Measurements from ENCODE around the gene THSD7B.

The THSD7B gene

DNA sequence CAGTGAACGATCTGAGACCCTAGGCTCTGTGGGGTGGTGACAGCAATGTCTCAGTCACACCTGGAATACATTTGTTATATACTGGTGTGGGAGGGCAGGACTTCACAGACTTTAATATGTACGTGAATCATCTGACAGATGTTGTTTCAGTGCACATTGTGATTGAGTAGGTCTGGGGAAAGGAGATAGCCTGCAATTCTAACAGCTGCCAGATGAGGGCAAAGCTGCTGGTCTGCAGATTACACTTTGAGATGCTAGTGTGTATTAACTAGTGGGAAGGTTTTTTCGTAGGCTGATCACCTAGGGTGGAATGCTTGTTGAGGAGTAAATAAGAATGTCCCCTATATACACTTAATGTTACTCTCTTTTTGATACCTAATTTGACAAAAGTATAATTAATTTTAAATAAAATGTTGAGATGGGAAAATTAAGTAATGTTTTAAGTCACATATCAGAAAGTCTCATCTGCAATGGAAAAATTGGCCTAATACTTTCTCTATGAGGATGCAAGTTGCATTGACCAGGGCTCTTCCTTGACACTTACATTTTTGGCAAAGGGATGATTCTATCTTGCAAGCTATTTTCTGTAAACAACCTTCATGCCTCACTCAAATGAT lies 702.0 kb downstream of the THSD7B start:
- Mint-ChIP-seq H3K27me3 (no peaks in the 10 kb centered on the region), H3K4me1 (ENCODE audit: low read depth) (no peaks in the 10 kb centered on the region), H3K36me3 (no peaks in the 10 kb centered on the region), H3K9me3 (ENCODE audit: low read depth) (no peaks in the 10 kb centered on the region), H3K27ac (no peak overlapping the region), H3K4me3 (no peak overlapping the region)

DNA sequence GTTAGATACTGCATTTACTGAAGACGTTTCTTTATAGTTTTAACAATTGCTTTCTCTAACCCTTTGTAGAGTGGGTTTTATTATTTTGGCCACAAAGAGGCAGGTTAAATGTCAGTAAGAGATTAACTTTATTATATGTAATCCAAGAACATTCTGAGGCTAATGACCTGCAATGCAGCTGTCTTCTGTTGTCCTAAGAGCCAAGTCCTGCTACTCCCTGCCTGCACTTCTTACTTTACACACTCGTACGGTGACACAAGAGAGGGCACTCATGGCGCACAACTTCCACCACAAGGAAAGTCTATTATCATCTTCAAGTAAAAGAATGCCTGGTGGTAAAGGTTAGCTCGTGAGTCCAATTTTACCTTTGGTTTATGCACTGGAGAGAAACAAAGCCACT lies 727.9 kb downstream of the THSD7B start:
- Mint-ChIP-seq H3K36me3 (no peaks in the 10 kb centered on the region), H3K4me1 (ENCODE audit: low read depth) (no peaks in the 10 kb centered on the region), H3K27ac (no peak overlapping the region), H3K9me3 (ENCODE audit: low read depth) (no peaks in the 10 kb centered on the region), H3K27me3 (no peaks in the 10 kb centered on the region), H3K4me3 (no peak overlapping the region)

DNA sequence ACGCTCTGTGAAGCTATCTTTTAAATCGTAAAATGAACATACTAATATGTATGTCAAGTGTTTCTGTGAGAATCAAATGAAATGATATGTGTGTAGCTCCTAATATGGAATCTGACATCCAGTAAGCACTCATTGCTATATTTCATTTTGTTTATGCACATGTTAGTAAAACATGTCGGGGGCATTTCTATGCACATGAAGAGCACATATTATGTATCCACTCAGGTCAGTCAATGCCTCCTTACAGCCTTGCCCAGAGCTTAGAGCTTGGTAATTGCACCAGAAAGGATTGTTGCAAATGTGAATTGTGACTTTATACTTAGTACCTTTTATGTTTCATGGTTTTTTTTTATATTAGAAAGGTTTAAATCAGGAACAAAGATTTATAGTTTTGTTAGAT lies 735.3 kb downstream of the THSD7B start:
- Mint-ChIP-seq H3K9me3 (ENCODE audit: low read depth) (peaks cover 5% of the 10 kb centered on the region), H3K27me3 (peaks cover 2% of the 10 kb centered on the region)

DNA sequence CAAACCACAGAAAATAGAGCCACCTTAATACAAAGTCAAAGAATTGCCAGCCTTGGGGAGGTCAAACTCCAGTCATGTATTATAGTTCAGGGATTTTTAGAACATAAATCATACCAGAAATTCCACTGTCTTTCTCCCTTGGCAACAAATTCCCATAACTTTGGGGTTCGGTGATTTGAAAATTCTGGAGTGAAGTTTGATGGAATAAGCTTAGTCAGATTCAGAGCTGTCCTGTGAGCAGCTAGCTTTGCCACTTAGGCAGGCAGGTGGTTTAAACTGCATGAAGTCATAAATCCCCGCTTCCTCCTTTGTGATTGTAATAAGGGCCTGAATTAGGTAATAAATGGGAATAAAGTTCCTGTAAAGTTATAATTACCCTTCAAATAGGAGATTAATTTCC lies 741.9 kb downstream of the THSD7B start:
- Mint-ChIP-seq H3K4me1 (ENCODE audit: low read depth) (no peaks in the 10 kb centered on the region), H3K27me3 (peaks cover 2% of the 10 kb centered on the region), H3K27ac (no peak overlapping the region), H3K4me3 (no peak overlapping the region), H3K9me3 (ENCODE audit: low read depth) (peaks cover 5% of the 10 kb centered on the region), H3K36me3 (no peaks in the 10 kb centered on the region)

More for the DNA sequence above, 735.3 kb downstream of the THSD7B start:
- no peaks in the 10 kb centered on the region for H3K36me3 Mint-ChIP-seq
- no peak overlapping the region for H3K4me3 Mint-ChIP-seq
- H3K27ac Mint-ChIP-seq, result no peak overlapping the region
- no peaks in the 10 kb centered on the region for H3K4me1 Mint-ChIP-seq (ENCODE audit: low read depth)

DNA sequence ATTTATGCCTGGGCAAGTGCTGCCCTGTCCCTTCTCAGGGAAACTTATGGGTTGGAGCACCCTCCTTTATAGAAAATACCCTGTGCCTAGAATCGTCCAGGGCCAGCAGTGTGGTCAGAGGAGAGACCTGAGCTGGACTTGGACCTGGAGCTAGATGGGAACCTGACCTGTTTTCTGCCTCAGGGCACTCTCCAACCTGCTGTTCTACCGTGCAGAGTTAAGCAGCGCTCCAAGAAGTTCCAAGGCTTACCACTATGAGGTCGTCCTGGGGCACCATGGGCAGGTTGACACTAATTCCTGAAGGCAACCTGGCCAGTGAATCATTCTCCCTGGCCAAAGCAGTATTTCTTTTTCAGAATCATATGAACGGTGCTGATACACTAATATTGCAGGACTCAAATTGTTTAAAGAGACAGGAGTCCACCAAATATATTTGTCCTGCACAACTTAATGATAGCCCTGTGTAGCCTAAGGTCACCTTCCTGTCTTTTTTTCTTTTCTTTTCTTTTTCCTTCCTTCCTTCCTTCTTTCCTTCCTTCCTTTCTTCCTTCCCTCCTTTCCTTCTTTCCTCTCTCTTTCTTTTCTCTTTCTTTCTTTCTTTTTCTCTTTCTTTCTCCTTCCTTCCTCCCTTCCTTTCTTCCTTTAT lies 743.5 kb downstream of the THSD7B start:
- peaks cover 2% of the 10 kb centered on the region for H3K27me3 Mint-ChIP-seq
- H3K27ac Mint-ChIP-seq, result no peak overlapping the region
- no peaks in the 10 kb centered on the region for H3K4me1 Mint-ChIP-seq (ENCODE audit: low read depth)
- no peaks in the 10 kb centered on the region for H3K36me3 Mint-ChIP-seq
- H3K4me3 Mint-ChIP-seq, result no peak overlapping the region
- peaks cover 5% of the 10 kb centered on the region for H3K9me3 Mint-ChIP-seq (ENCODE audit: low read depth)

DNA sequence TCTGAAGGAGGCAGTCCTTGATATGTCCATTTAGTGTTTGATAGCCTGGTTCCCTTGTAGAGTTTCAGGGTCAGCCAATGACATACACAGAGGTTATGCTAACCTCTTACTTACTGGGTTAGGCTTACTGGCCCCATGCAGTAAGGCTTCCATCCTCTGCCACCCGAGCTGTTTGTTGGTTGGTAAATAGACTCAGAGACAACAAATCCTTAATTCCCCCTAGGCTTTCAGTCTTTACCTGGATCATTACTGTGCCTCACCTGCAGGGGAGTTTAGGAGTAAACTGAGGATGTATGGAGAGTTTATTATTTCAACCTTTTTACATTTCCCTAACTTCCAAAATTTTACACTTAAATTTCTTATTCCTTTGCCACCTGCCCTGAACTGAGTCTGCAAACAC lies 746.2 kb downstream of the THSD7B start:
- Mint-ChIP-seq H3K27ac (no peak overlapping the region), H3K4me3 (no peak overlapping the region), H3K9me3 (ENCODE audit: low read depth) (no peaks in the 10 kb centered on the region), H3K27me3 (no peaks in the 10 kb centered on the region), H3K36me3 (no peaks in the 10 kb centered on the region), H3K4me1 (ENCODE audit: low read depth) (no peaks in the 10 kb centered on the region)

DNA sequence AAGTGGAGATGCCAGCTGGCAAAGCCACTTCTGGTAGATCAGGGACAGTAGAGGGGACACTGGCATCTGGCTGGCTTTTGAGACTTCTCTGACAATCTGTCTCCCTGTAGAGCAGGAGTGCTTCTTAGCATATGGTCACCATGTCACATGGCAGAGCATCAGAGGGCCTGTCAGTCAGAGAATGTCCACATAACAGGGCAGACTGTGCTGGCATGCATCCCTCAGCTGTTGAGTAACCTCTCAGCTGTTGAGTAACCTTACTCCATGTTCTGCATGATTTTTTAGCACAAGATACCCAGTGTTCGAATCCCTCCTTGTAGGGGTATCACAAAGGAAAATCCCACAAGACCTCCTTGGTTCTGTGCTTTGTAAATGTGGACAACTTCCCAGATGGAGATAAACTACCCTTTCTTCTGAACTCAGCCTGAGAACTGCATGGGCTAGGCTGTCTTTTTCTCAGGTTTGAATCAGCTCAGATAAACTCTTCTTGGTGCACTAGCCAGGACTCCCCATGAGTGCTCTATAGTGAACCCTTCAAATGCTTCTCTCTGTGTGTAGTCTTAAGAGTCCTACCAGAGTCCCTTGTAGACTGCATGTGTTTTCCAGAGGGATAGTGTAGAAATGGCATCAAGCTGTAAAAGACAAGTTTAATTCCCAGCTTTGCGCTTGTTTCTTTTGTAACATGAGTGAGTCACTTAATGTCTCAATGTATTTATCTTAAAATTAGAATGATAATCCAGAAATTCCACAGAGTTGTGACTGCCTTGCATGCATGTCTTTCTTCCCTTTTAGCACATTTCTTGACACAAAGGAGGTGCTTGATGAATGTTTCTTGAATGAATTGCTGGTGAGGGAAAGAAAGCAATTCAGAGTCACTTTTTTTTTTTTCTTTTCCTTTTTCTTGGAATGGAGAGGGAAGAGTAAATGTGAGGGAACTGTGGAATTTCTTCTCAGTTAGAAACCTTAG lies 756.6 kb downstream of the THSD7B start:
- no peaks in the 10 kb centered on the region for H3K4me1 Mint-ChIP-seq (ENCODE audit: low read depth)
- H3K9me3 Mint-ChIP-seq (ENCODE audit: low read depth), result no peaks in the 10 kb centered on the region
- H3K27ac Mint-ChIP-seq, result no peak overlapping the region
- no peak overlapping the region for H3K4me3 Mint-ChIP-seq
- no peaks in the 10 kb centered on the region for H3K36me3 Mint-ChIP-seq
- H3K27me3 Mint-ChIP-seq, result no peaks in the 10 kb centered on the region

DNA sequence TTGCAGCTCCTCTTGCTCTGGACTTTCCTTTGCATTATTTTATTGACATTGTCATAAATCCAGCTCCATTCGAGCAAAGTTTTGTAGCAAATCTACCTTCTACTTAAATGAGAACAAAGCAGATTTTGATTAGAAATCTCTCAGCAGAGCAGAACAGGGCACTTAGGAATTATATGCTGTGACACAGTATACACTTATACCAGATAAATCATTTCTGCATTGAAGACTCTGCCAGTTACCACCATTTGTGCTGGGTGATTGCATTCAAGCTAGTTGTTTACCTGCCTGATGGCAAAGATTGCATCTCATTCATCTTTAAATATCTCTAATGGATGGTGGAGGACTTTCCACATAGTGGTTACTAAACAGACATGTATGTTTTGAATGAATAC lies 757.3 kb downstream of the THSD7B start:
- peaks cover 3% of the 10 kb centered on the region for H3K9me3 Mint-ChIP-seq (ENCODE audit: low read depth)
- H3K27ac Mint-ChIP-seq, result no peak overlapping the region
- H3K4me1 Mint-ChIP-seq (ENCODE audit: low read depth), result no peaks in the 10 kb centered on the region
- H3K27me3 Mint-ChIP-seq, result no peaks in the 10 kb centered on the region
- H3K4me3 Mint-ChIP-seq, result no peak overlapping the region
- no peaks in the 10 kb centered on the region for H3K36me3 Mint-ChIP-seq

DNA sequence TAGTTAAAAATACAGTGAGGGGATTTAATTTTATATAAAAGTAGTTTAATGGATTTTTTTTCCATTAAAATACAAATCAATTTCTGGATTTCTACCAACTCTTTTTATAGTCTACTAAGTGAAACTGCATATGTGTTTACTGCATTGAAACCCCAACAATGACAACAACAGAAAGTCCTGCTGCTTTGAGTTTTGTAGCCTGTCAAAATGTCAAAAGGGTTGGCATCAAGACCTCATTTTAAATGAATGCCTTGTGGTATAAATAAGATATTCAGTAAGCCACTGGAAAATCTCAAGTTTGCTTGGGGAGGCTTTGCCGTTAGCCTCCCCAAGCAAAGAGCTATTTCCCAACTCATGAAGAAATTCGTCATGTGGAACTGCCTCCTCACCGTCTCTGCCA lies 758.6 kb downstream of the THSD7B start:
- Mint-ChIP-seq H3K4me3 (no peak overlapping the region), H3K9me3 (ENCODE audit: low read depth) (peaks cover 4% of the 10 kb centered on the region), H3K4me1 (ENCODE audit: low read depth) (no peaks in the 10 kb centered on the region), H3K27ac (no peak overlapping the region), H3K27me3 (no peaks in the 10 kb centered on the region), H3K36me3 (no peaks in the 10 kb centered on the region)

DNA sequence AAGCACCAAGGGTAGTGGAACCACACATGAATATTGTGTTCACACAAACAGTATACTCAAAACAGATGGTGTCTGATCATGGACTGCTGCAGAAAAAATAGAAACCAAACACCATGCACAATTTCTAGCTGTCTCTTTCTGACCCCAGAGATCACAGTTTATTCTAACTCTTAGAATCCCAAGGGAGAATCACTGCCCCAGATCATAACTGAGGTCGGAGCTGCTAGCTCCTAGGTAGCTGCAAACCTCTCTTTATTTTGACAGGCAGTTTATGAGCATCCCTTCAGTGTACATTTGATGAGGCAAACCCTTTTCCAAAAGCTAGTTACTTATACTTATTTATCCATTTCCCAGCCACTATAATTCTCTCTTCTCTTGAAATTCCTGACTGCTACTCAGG lies 759.8 kb downstream of the THSD7B start:
- no peaks in the 10 kb centered on the region for H3K4me1 Mint-ChIP-seq (ENCODE audit: low read depth)
- peaks cover 4% of the 10 kb centered on the region for H3K9me3 Mint-ChIP-seq (ENCODE audit: low read depth)
- H3K27ac Mint-ChIP-seq, result no peak overlapping the region
- no peak overlapping the region for H3K4me3 Mint-ChIP-seq
- H3K27me3 Mint-ChIP-seq, result no peaks in the 10 kb centered on the region
- no peaks in the 10 kb centered on the region for H3K36me3 Mint-ChIP-seq

DNA sequence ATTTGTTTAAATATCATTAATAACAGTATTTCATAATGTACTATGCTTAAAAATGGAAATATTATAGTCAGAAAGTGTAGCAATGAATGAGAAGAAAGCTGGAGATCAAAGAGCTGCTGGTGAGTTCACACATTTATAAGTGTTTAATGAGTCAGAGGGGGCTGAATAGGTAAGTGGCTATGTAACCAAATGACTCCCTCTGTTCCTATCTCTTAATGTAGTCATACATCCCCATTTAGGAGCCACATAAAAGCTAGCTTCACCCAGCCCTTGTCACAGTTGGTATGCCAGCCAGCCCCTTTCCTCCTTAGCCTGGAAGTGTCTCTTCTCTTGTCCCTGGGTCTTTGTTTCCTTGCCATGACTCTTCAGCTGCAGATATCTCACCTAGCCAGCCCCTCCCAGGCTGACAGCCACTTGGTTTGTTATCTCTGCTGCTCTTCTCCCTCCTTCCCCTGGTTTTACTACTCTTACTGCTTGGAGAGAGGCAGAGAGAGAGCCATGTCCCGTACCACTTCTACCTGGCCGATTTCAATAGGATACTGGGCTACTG lies 760.4 kb downstream of the THSD7B start:
- H3K36me3 Mint-ChIP-seq, result no peaks in the 10 kb centered on the region
- no peaks in the 10 kb centered on the region for H3K27me3 Mint-ChIP-seq
- no peak overlapping the region for H3K4me3 Mint-ChIP-seq
- H3K4me1 Mint-ChIP-seq (ENCODE audit: low read depth), result no peaks in the 10 kb centered on the region
- no peak overlapping the region for H3K27ac Mint-ChIP-seq
- peaks cover 4% of the 10 kb centered on the region for H3K9me3 Mint-ChIP-seq (ENCODE audit: low read depth)

DNA sequence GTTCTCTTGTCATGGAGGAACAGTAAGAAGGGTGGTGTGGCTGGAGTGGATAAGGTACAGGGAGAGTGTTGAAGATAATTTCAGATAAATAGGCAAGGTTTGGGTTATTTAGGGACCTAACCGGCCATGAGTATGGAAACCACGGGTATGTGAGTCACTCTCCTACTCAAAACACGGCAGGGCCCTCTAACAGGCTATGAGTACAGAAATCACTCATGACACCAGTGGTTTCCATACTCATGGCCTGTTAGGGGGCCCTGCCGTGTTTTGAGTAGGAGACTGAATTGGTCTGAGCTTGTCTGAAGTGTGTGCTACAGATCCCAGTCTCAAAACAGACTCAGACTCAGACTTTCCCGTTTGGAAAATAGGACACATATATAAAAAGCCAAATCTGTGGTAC lies 770.6 kb downstream of the THSD7B start:
- Mint-ChIP-seq H3K27me3 (no peaks in the 10 kb centered on the region), H3K36me3 (no peaks in the 10 kb centered on the region), H3K4me3 (no peak overlapping the region), H3K4me1 (ENCODE audit: low read depth) (no peaks in the 10 kb centered on the region), H3K27ac (no peak overlapping the region), H3K9me3 (ENCODE audit: low read depth) (peaks cover 5% of the 10 kb centered on the region)

DNA sequence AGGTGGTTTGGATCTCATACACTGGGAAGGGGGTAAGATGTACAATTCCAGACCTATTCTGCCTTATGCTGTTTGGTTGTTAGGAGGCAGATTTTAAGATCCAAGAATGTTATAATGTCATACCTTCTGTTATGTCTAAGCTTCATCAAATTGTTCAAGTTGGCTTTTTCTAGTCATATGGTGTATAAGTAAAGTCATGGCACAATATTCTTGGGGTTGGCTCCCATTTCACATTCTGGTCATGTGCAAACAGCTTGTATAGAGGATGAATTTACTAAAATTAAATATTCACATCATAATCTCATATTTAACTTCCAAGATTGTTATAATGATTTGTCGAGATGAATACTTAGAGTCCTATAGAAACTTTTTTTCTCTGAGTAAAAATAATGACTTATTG lies 774.0 kb downstream of the THSD7B start:
- no peak overlapping the region for H3K27ac Mint-ChIP-seq
- no peaks in the 10 kb centered on the region for H3K27me3 Mint-ChIP-seq
- H3K4me3 Mint-ChIP-seq, result no peak overlapping the region
- peaks cover 15% of the 10 kb centered on the region for H3K9me3 Mint-ChIP-seq (ENCODE audit: low read depth)
- H3K36me3 Mint-ChIP-seq, result no peaks in the 10 kb centered on the region
- H3K4me1 Mint-ChIP-seq (ENCODE audit: low read depth), result no peaks in the 10 kb centered on the region

DNA sequence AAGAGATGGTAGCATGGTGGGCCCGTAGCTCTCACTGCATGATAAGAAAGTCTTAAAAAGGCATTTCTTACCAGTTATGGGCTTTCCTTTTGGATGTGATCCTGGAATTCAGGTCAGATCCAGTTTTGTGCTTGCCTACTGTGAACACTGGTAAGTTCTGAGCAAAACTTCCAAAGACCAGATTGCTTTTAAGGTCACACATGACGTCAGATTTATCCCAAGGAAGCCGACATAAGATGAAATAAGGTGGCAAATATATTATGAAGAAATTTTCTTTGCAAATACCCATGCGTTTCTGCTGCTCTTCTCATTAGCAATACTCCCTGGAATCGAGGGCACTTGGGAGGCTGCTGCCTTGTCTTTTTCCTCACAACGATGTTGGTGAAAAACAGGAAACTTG lies 782.5 kb downstream of the THSD7B start:
- H3K4me1 Mint-ChIP-seq (ENCODE audit: low read depth), result no peaks in the 10 kb centered on the region
- peaks cover 5% of the 10 kb centered on the region for H3K9me3 Mint-ChIP-seq (ENCODE audit: low read depth)
- H3K27me3 Mint-ChIP-seq, result peaks cover 2% of the 10 kb centered on the region
- H3K36me3 Mint-ChIP-seq, result no peaks in the 10 kb centered on the region
- no peak overlapping the region for H3K4me3 Mint-ChIP-seq
- H3K27ac Mint-ChIP-seq, result no peak overlapping the region

DNA sequence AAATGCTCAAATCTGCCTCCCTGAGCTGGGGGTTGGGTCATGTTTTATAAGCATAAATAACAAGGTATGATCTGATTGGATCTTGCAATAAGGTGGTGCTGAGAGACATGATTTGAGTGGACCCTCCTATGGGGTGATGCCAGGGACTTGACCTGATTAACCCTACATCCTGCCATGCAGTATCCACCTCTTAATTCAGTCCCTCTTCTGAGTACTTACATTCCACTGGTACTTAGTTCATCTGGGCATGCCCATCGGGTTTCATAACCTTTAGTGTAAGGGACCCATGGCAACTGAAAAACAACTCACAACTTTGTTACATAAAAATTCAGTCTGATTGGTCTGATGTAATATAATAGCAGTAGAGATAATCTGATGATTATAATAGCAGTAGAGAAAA lies 801.0 kb downstream of the THSD7B start:
- Mint-ChIP-seq H3K36me3 (no peaks in the 10 kb centered on the region), H3K4me3 (no peak overlapping the region), H3K27ac (no peak overlapping the region), H3K27me3 (no peaks in the 10 kb centered on the region), H3K9me3 (ENCODE audit: low read depth) (peaks cover 5% of the 10 kb centered on the region), H3K4me1 (ENCODE audit: low read depth) (no peaks in the 10 kb centered on the region)
